ENCODE results near the gene ESM1. TPM values are rescaled to one million over a fixed set of nuclear protein-coding genes. Genes with fewer than 3 reads are reported as not detected.

The ESM1 gene
- total and polyA plus RNA-seq, 9 of the 15 experiments (the other 6 are each of a cell fraction or from before 2014, with no cell fraction given), result not detected

GRCh38 chr5:54959673-54960418 is 25.5 kb downstream of the ESM1 start:
- peak; percentile 66; the same call in 2 of the 3 replicates for ATAC-seq
- intact Hi-C loops (cut with micrococcal nuclease) (no loop called here), in situ Hi-C loops (cut with MboI) (no loop called here)
- peak; percentile 18 to 42 (median 25) for DNase-seq (ENCODE audit: extremely low read depth in 1 of 4, low spot score in 3 of 4)
- Histone ChIP-seq H3K9me3 (replicated peaks; ENCODE audit: control insufficient read depth, insufficient read depth, low read depth, low read length) (no peaks in the 10 kb centered on the region), H3K4me3 (no peak overlapping the region), H3K4me2 (ENCODE audit: insufficient read depth, low read length) (no peak overlapping the region), H3K36me3 (ENCODE audit: control insufficient read depth, insufficient read depth, low read length) (no peaks in the 10 kb centered on the region), H2AFZ (ENCODE audit: low read depth, low read length) (no peak overlapping the region), H3K79me2 (ENCODE audit: control insufficient read depth, insufficient read depth, low read length) (no peaks in the 10 kb centered on the region), H3K27ac (ENCODE audit: extremely low read depth, low read depth, low read length) (no peak overlapping the region), H3K9ac (ENCODE audit: insufficient read depth in 1 of 2, low read depth in 2 of 2, low read length in 2 of 2) (no peak overlapping the region), H4K20me1 (replicated peaks; ENCODE audit: control insufficient read depth, insufficient read depth, low read length) (no peaks in the 10 kb centered on the region), H3K9me1 (ENCODE audit: control insufficient read depth, insufficient read depth, low read length) (no peaks in the 10 kb centered on the region), H3K4me1 (replicated peaks in 1 of 2; ENCODE audit: control insufficient read depth in 2 of 2, insufficient read depth in 2 of 2, low read length in 2 of 2) (no peaks in the 10 kb centered on the region), H3K27me3 (ENCODE audit: control insufficient read depth in 2 of 2, insufficient read depth in 2 of 2, low read length in 2 of 2) (peaks cover 0 to 6% of the 10 kb centered on the region in 2 experiments; a peak in 1 of 5 replicates)
- ChIA-PET POLR2A (interaction anchor here (1.3 kb wide), 1 partner anchor 9 kb away, joined by 4 read pairs; no protein-coding TSS in a partner anchor), CTCF (ENCODE audit: low intra/inter-chr PET ratio) (interaction anchor here (1.1 kb wide), 1 partner anchor 56 kb away, joined by 3 read pairs; no protein-coding TSS in a partner anchor)
- no peak for TF ChIP-seq ZNF449 (CRISPR knock-in tag; IDR thresholded peaks at IDR 0.05)
- peak; percentile 44 to 66 (median 61) for TF ChIP-seq CTCF (IDR thresholded peaks at IDR 0.05 in 2 of 3, conservative IDR thresholded peaks at IDR 0.05 in 1 of 3; ENCODE audit: insufficient read depth in 2 of 3, low read depth in 1 of 3, low read length in 3 of 3)
- TF ChIP-seq RAD21 (CRISPR knock-in tag; conservative IDR thresholded peaks at IDR 0.05 in 1 of 2, IDR thresholded peaks at IDR 0.05 in 1 of 2), result peak in 1 of 2 experiments; percentile 40; a peak in 1 of 4 replicates
- BruUV-seq (replicated peaks), result no TSS peak
- 0% methylated on average over 6 of the region's 6 CpGs for WGBS (ENCODE audit: insufficient coverage, low coverage, missing lambda C conversion rate)
- peak; percentile 80 for FAIRE-seq
